HepG2 (cell line): ENCODE data around the gene ZIC3. TPM values are rescaled to one million over a fixed set of nuclear protein-coding genes. Genes with fewer than 3 reads are reported as not detected.

Experiments
- CENPT ChIP-seq: sonication (generic); formaldehyde crosslinking; IDR thresholded peaks from 2 replicates; pipeline ENCODE4 v1.8.0; 2022; ENCODE audit warnings: low read depth, mild to moderate bottlenecking, moderate library complexity, missing genetic modification reagents
- GPN1 ChIP-seq: sonication (generic); formaldehyde crosslinking; IDR thresholded peaks from 2 replicates; pipeline ENCODE4 v1.5.1; 2020; ENCODE audit warnings: missing genetic modification reagents, borderline replicate concordance
- KDM1A ChIP-seq: IDR thresholded peaks from 2 replicates; pipeline ENCODE4 v1.6.1; 2016; ENCODE audit warnings: missing compliant biosample characterization
- RNF2 ChIP-seq: fragments of 450-650 bp; conservative IDR thresholded peaks from 2 replicates; pipeline ENCODE4 v1.6.1; 2016; ENCODE audit warnings: low read depth
- SNAPC4 ChIP-seq: sonication (generic); formaldehyde crosslinking; IDR thresholded peaks from 2 replicates; pipeline ENCODE4 v1.4.0; 2020; ENCODE audit warnings: mild to moderate bottlenecking, missing genetic modification reagents
- ZNF383 ChIP-seq: sonication (generic); formaldehyde crosslinking; IDR thresholded peaks from 2 replicates; pipeline ENCODE4 v1.4.0; 2020; ENCODE audit warnings: missing genetic modification reagents, mild to moderate bottlenecking, borderline replicate concordance
- polyA plus RNA-seq, 8 experiments: library from polyadenylated mRNA; depleted of rRNA in 3 of 8; stranded (reverse) in 7 of 8; unstranded in 1 of 8; fragments of >200 nt; fragmentation: Illumina TruSeq in 4 of 8; extraction: Trizol in 4 of 8; gene quantifications; 2 replicates each; pipeline versions ENCODE4 v1.2.1 to v1.2.3, GENCODE V29; 2011 to 2016; ENCODE audit warnings: low read depth in 4 of 8, missing spikeins in 1 of 8, mixed read lengths in 1 of 8; ENCODE audit not compliant: insufficient read depth in 1 of 8
- total RNA-seq, 5 experiments: library from RNA; depleted of rRNA; stranded (reverse); fragments of >200 nt; fragmentation: Illumina TruSeq; extraction: Trizol; gene quantifications; 2 replicates each; pipeline ENCODE4 v1.2.3, GENCODE V29; 2016; ENCODE audit warnings: low read depth in 1 of 5
- TF ChIP-seq, protein P1 (sequence below): sonication (generic); formaldehyde crosslinking; IDR thresholded peaks from 2 replicates; pipeline ENCODE4 v1.8.0; 2022; ENCODE audit warnings: missing genetic modification reagents, low read depth, mild to moderate bottlenecking, borderline replicate concordance
- TF ChIP-seq, protein P2 (sequence below): sonication (generic); formaldehyde crosslinking; IDR thresholded peaks from 2 replicates; pipeline ENCODE4 v1.9.0; 2022; ENCODE audit warnings: missing genetic modification reagents, mild to moderate bottlenecking, borderline replicate concordance

The ZIC3 gene
- total and polyA plus RNA-seq, 2 of the 13 experiments (the other 11 are each of a cell fraction or from before 2014, with no cell fraction given): not detected

DNA sequence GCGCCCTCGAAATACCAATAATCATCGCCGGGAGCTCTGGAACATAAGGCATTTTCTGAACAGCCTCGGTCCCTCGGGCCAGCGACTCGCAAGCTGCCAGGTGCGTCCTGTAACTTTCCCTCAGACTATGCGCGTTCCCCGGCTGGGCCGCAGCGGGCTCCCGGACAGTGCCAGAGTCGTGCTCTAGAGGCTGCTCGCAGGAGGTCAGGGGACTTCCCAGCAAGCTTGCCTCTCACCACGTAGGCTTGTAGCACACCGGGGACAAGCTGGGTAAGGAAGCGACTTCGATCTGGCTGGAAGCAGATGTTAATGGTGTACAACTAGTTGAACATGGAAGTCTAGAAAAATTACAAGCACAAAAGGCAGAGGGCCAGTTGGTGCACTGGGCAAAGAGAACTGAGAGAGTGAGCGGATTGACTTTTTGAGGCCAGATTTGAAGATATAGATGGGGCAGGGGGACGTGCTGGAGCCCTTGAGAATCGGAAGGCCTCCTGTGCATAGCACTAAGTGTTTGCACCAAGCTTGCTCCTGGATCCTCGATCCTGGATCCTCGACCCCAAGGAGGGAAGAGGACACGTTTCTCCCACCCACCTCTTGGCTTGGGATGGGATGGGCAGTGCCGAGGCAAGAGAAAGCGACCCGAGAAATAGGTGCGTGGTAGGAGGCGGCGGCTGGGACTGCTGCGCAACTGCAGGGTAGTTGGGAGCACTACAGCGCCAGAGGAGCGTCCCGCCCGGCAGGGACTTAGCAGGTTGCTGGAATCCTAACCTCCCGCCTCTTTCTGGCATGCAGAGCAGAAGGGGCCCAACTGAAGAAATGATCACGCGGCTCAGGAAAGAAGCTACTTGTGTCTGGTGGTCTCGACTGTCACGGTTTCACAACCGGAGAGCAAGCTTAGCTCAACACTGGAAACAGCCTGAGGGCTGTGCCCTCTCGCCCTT lies 19.9 kb upstream of the ZIC3 start (continued):
- TF ChIP-seq, protein P1, sequence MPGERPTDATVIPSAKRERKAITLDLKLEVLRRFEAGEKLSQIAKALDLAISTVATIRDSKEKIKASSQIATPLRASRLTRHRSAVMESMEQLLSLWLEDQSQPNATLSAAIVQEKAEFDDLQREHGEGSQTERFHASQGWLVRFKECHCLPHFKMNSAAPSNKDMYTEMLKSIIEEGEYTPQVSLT: no peak
- no peak for TF ChIP-seq CENPT (CRISPR knock-in tag)
- no peak for TF ChIP-seq SNAPC4 (CRISPR knock-in tag)
- no peak for TF ChIP-seq ZNF383 (CRISPR knock-in tag)
- TF ChIP-seq, protein P2, sequence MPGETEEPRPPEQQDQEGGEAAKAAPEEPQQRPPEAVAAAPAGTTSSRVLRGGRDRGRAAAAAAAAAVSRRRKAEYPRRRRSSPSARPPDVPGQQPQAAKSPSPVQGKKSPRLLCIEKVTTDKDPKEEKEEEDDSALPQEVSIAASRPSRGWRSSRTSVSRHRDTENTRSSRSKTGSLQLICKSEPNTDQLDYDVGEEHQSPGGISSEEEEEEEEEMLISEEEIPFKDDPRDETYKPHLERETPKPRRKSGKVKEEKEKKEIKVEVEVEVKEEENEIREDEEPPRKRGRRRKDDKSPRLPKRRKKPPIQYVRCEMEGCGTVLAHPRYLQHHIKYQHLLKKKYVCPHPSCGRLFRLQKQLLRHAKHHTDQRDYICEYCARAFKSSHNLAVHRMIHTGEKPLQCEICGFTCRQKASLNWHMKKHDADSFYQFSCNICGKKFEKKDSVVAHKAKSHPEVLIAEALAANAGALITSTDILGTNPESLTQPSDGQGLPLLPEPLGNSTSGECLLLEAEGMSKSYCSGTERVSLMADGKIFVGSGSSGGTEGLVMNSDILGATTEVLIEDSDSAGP (CRISPR knock-in tag): no peak
- no peak for TF ChIP-seq KDM1A (CRISPR knock-in tag)
- no peak for TF ChIP-seq RNF2
- no peak for TF ChIP-seq GPN1 (CRISPR knock-in tag)
